Memory B cell (primary cell): ENCODE measurements around the gene TRIM24.
"Not testable (repeated sequence)": the region's sequence is repeated elsewhere in the genome, so short reads cannot be mapped to it uniquely, and the experiment has no call there.

Experiments used
- ATAC-seq: fragments of 150-1000 bp; cut with Tn5 transposase; 2 replicates; pipeline ENCODE4 v1.10.0; 2021; ENCODE audit warnings: low read depth, mild to moderate bottlenecking, moderate library complexity
- DNase-seq, 2 donors: peaks; one replicate each; pipeline ENCODE4 v3.0.0; 2022; ENCODE audit warnings: low spot score in 2 of 2
- H3K27ac Mint-ChIP-seq: one replicate; pipeline ENCODE4 v1.8.0; 2022; ENCODE audit warnings: mild to moderate bottlenecking, moderate library complexity, mixed read lengths
- H3K27me3 Mint-ChIP-seq: one replicate; pipeline ENCODE4 v1.8.0; 2022; ENCODE audit warnings: mixed read lengths
- H3K36me3 Mint-ChIP-seq: one replicate; pipeline ENCODE4 v1.8.0; 2022; ENCODE audit warnings: mild to moderate bottlenecking, mixed read lengths
- H3K4me1 Mint-ChIP-seq: one replicate; pipeline ENCODE4 v1.8.0; 2022; ENCODE audit warnings: mixed read lengths
- H3K4me3 Mint-ChIP-seq: one replicate; pipeline ENCODE4 v1.8.0; 2022; ENCODE audit warnings: mild to moderate bottlenecking, moderate library complexity, mixed read lengths
- H3K9me3 Mint-ChIP-seq: one replicate; pipeline ENCODE4 v1.8.0; 2022; ENCODE audit warnings: mixed read lengths

Gene TRIM24

DNA sequence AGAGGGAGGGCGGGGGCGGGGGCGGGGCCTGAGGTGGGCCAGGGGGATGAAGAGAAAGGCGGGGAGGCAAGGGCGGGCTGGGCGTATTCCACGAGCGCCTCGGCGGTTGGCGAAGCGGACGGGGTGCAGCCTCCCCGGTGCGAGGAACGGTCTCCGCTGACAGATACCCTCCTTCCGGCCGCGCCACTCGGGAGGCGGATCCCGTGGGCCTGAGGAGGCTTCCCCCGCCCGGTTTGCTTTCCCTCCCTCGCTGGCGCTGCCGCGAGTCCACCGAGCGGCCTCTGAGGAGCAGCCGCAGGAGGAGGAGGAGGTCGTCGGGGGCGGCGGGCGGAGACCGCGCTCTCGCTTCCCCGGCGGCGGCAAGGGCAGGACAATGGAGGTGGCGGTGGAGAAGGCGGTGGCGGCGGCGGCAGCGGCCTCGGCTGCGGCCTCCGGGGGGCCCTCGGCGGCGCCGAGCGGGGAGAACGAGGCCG is at the start of gene TRIM24:
Gene TRIM24 (plus strand): TSS at position 84 of the 473 bp plus-strand sequence. CDS start 290 bp downstream, at position 374.
- Mint-ChIP-seq H3K36me3 (no peaks in the 10 kb centered on the region), H3K27me3 (peaks cover 2% of the 10 kb centered on the region), H3K27ac (peak within 1 kb of the TSS; percentile 81), H3K4me1 (peaks cover 12% of the 10 kb centered on the region), H3K9me3 (peaks cover 4% of the 10 kb centered on the region), H3K4me3 (peak within 1 kb of the TSS; percentile 85)
- ATAC-seq (no peak), DNase-seq (peak in 1 of 2 donors; percentile 83)

DNA sequence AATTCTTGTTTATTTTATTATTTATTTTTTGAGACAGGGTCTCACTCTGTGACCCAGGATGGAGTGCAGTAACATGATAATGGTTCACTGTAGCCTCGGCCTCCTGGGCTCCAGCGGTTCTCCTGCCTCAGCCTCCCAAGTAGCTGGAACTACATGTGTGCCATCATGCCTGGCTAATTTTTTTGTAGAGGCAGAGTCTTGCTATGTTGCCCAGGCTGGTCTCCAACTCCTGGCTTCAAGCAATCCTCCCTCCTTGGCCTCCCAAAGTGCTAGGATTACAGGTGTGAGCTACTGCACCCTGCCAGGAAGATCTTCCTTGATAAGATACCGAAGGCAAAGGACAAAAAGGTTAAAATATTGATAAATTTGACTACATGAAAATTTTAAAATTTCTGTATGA is 48.0 kb upstream of the TRIM24 start:
- not testable (repeated sequence) for H3K27me3 Mint-ChIP-seq, ATAC-seq, H3K36me3 Mint-ChIP-seq, H3K4me3 Mint-ChIP-seq, H3K9me3 Mint-ChIP-seq, H3K4me1 Mint-ChIP-seq, H3K27ac Mint-ChIP-seq, DNase-seq

DNA sequence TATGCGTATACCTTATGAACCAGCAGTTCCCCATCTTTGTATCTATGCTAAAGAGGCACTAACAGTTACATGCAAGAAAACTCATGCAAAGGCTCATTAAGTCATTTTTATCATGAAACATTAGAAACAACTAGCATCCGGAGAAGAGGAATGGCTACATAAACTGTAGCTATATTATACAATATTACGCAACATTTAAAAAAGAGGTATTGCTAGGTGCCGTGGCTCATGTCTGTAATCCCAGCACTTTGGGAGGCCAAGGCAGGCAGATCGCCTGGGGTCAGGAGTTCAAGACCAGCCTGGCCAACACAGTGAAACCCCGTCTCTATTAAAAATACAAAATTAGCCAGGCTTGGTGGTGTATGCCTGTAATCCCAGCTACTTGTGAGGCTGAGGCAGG is 47.1 kb upstream of the TRIM24 start:
- not testable (repeated sequence) for ATAC-seq, H3K36me3 Mint-ChIP-seq, H3K4me3 Mint-ChIP-seq, H3K27me3 Mint-ChIP-seq, H3K27ac Mint-ChIP-seq, DNase-seq, H3K4me1 Mint-ChIP-seq, H3K9me3 Mint-ChIP-seq

DNA sequence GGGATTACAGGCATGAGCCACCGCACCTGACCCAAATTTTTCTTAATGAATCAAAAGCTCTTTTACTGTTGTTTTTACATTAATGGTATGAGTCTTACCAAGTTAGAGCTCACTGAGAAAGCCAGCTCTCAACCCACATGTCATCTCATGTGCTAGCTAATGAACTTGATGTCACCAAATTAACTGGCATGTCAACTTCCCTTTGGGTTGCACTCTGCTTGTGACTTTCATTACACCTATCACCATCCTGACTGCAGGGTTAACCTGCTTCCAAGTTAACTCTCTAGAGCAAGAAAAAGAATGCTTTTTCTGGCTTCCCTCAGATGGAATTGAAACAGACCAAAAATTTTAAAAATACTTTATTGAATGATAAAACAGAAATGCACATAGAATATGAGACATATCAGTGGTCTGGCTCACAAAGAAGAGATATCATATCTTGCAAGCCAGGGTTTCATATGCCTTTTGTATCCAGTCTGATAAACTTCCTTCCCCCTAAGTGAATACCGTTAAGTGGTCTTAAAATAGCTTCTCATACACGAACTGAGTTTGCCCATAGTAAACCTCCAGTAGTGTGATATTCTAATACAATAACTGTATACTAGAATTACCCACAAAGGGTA is 42.9 kb upstream of the TRIM24 start:
- no peaks in the 10 kb centered on the region for H3K36me3 Mint-ChIP-seq
- no peaks in the 10 kb centered on the region for H3K4me1 Mint-ChIP-seq
- no peak overlapping the region for H3K4me3 Mint-ChIP-seq
- no peaks in the 10 kb centered on the region for H3K9me3 Mint-ChIP-seq
- no peak overlapping the region for H3K27ac Mint-ChIP-seq
- DNase-seq (no peak), ATAC-seq (no peak)
- H3K27me3 Mint-ChIP-seq: peaks cover 3% of the 10 kb centered on the region

DNA sequence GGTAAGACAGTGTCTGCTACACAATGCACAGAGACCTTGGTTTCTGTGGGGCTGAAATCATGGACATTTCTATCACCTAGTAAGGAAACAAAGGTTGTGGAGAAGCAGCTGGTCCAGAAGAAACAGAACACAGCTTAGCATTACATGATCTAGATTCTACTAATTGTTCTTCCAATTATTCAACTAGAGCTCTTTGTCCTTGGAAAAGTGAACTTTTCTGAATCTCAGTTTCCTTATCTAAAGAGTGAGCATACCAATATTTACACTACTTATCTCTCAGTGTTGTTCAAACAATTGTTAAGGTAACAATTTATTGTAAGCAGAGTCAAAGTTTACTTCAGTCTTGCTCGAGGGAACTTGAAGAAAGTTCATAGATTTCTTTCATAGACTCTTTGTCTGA is 42.3 kb upstream of the TRIM24 start:
- H3K4me1 Mint-ChIP-seq: no peaks in the 10 kb centered on the region
- H3K27ac Mint-ChIP-seq: no peak overlapping the region
- H3K4me3 Mint-ChIP-seq: no peak overlapping the region
- DNase-seq: no peak
- peaks cover 3% of the 10 kb centered on the region for H3K27me3 Mint-ChIP-seq
- no peaks in the 10 kb centered on the region for H3K9me3 Mint-ChIP-seq
- H3K36me3 Mint-ChIP-seq: no peaks in the 10 kb centered on the region
- ATAC-seq: no peak

DNA sequence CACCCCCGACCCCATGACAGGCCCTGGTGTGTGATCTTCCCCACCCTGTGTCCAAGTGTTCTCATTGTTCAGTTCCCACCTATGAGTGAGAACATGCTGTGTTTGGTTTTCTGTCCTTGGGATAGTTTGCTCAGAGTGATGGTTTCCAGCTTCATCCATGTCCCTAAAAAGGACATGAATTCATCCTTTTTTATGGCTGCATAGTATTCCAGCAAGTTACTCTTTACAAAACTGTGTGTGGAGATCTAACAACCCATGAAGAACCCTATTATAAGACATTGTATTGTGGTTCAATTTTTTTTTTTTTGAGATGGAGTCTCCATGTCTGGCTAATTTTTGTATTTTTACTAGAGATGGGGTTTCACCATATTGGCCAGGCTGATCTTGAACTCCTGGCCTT is 41.7 kb upstream of the TRIM24 start:
- H3K9me3 Mint-ChIP-seq, H3K4me3 Mint-ChIP-seq, H3K36me3 Mint-ChIP-seq, H3K27me3 Mint-ChIP-seq, DNase-seq, H3K4me1 Mint-ChIP-seq, H3K27ac Mint-ChIP-seq, ATAC-seq: not testable (repeated sequence)

DNA sequence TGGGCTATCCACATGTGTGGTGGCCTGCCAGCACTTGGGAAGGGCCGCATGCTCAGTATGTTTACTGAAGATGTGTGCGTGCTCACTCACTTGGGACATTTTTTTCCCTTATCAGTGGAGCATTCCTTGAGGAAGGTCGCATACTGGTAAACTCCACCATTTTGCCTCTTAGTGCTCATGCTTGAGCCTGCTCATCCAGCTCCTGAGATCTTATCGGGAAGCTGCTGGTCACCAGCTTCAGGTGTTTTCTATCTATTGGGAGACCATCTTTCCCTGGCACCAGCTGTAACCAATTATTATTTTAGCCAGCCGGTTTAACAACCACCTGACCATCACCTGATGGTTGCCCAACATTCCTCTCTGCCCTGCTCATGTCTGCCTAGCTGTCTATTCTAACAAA is 35.0 kb upstream of the TRIM24 start:
- Mint-ChIP-seq H3K9me3 (peaks cover 7% of the 10 kb centered on the region), H3K4me1 (no peaks in the 10 kb centered on the region), H3K27me3 (peaks cover 3% of the 10 kb centered on the region), H3K36me3 (no peaks in the 10 kb centered on the region), H3K27ac (no peak overlapping the region), H3K4me3 (no peak overlapping the region)
- no peak for ATAC-seq
- no peak for DNase-seq

DNA sequence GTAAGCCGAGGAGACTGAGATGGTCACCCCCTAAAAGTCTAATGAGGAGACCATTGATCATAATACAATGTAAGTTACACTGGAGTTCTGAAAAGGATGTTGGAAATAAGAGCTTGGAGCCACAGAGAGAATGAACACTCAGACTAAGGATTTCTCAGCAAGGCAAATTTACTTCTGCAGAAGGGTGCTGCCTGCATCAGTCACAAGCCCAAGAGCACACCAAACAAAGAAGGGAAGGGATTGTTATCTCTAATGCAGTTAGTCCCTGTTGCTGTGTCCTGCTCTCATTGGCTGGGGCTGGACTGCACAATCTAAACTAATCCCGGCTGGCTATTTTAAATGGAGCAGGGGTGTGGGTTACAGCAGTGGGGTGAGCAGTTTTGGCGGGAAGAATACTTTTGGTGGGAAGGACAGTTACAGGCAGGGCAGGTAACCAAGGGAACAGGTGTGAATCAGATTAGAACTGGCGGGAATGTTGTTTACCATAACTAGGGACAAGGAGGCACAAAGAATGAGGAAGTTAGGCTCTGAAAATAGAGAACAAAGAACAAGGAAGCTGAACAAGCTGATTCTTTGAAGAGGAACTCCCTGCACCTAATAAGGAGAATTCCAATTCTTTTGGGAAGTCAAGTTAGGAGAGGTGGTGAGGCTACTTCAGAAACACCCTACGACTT is 30.3 kb upstream of the TRIM24 start:
- no peak for DNase-seq
- H3K36me3 Mint-ChIP-seq: no peaks in the 10 kb centered on the region
- H3K9me3 Mint-ChIP-seq: peaks cover 19% of the 10 kb centered on the region
- H3K27me3 Mint-ChIP-seq: peaks cover 3% of the 10 kb centered on the region
- H3K4me3 Mint-ChIP-seq: no peak overlapping the region
- no peak for ATAC-seq
- H3K4me1 Mint-ChIP-seq: no peaks in the 10 kb centered on the region
- H3K27ac Mint-ChIP-seq: no peak overlapping the region

DNA sequence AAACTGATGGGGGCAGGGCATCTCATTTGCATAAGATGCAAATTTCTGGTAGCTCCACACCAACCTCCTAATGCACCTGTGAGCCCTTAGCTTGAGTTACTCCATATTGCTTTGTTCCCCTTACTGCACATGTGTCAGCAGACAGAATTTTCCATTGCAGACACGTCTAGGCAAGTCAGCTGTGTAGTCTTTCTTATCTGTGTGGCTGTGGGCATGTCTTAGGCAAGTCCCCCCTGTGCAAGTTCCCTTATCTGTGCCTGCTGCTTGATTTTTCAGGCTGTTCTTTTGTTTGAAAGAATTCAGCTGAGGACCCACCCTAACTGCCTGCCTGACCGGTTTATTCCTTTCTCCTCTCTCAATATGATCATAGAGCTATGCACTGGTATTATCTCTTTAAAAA is 28.5 kb upstream of the TRIM24 start:
- DNase-seq: no peak
- Mint-ChIP-seq H3K27me3 (peaks cover 6% of the 10 kb centered on the region), H3K4me1 (no peaks in the 10 kb centered on the region), H3K9me3 (peaks cover 22% of the 10 kb centered on the region), H3K4me3 (no peak overlapping the region), H3K36me3 (no peaks in the 10 kb centered on the region), H3K27ac (no peak overlapping the region)
- no peak for ATAC-seq

DNA sequence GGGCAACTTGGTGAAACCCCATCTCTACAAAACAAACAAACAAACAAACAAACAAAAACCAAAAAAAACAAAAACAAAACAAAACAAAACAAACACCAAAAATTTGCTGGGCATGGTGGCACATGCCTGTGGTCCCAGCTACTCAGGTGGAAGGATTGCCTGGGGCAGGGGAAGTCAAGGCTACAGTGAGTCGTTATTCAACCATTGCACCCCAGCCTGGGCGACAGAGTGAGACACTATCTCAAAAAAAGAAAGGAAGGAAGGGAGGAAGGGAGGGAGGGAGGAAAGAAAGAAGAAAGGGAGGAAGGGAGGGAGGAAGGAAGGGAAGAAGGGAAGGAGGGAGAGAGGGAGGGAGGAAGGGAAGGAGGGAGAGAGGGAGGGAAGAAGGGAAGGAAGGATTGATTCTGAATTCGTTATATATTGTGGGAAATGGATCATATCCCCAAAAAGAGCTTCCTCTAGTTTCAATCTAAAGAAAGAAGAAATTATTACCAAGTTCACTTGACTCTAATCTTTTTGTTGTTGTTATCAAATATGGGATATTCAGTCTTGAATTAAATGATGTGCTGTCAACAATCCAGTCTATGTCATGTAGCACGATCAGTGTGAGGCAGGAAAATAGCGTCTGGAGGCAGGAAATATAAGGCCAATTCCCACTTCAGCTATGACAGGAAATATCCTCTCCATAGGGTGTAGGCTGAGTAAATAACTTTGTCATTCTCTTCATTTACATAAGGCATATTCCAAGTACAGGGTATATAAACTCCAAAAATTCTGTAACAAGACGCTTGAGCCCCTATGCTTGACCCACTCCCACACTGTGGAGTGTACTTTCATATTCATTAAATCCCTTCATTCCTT is 26.2 kb upstream of the TRIM24 start:
- Mint-ChIP-seq H3K9me3 (peaks cover 21% of the 10 kb centered on the region), H3K27me3 (peaks cover 6% of the 10 kb centered on the region), H3K4me1 (no peaks in the 10 kb centered on the region), H3K36me3 (no peaks in the 10 kb centered on the region), H3K4me3 (no peak overlapping the region), H3K27ac (no peak overlapping the region)
- ATAC-seq (no peak), DNase-seq (no peak)

DNA sequence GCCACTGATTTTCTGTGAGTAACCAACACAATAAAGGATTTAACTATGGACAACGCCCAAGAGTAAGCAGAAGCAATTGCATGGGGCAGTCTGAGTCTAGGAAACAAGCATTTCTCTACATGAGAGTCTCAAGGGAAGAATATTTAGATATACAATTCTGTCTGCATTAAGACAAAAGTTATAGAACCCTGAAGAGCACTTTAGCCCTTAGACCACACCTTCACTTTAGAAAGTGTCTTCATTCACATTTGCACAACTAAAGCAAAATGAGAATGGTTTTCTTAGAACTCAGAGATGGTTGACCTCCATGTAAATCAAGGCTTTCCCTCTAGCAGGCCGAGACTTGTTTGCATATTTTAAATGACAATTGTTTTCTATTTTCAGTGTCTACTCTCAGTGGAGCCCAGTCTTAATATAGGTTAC is 25.5 kb upstream of the TRIM24 start:
- Mint-ChIP-seq H3K9me3 (peaks cover 17% of the 10 kb centered on the region), H3K4me1 (no peaks in the 10 kb centered on the region), H3K36me3 (no peaks in the 10 kb centered on the region), H3K4me3 (no peak overlapping the region), H3K27ac (no peak overlapping the region), H3K27me3 (peaks cover 6% of the 10 kb centered on the region)
- DNase-seq: no peak
- ATAC-seq: no peak

DNA sequence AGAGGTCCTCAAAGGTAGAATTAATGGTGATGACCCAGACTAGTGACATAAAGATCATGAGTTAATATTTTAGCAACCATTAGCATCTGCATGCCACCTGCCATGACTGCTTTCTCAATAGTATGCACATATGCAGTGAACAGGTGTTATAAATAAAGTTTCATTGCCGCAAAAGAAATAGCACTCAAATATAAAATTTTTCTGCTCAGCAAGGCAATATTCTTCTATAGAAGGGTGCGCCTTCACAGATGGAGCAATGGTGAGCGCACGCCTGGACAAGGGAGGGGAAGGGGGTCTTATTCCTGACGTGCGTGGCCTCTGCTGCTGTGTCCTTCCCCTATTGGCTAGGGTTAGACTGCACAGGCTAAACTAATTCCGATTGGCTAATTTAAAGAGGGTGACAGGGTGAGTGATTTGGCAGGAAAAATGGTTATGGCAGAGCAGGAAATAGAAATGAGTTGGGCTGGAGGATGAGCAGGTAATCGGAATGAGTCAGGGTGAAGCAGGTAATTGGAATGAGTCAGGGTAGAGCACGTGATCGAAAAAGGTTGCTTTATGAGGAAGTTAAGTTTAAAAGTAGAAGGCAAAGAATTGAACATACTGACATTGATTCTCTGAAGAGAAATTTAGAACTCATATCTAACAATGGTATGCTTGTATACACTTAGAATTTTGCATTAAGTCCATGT is 24.7 kb upstream of the TRIM24 start:
- no peak overlapping the region for H3K4me3 Mint-ChIP-seq
- H3K9me3 Mint-ChIP-seq: peaks cover 13% of the 10 kb centered on the region
- H3K4me1 Mint-ChIP-seq: no peaks in the 10 kb centered on the region
- peaks cover 6% of the 10 kb centered on the region for H3K27me3 Mint-ChIP-seq
- DNase-seq: no peak
- H3K27ac Mint-ChIP-seq: no peak overlapping the region
- H3K36me3 Mint-ChIP-seq: no peaks in the 10 kb centered on the region
- ATAC-seq: no peak

DNA sequence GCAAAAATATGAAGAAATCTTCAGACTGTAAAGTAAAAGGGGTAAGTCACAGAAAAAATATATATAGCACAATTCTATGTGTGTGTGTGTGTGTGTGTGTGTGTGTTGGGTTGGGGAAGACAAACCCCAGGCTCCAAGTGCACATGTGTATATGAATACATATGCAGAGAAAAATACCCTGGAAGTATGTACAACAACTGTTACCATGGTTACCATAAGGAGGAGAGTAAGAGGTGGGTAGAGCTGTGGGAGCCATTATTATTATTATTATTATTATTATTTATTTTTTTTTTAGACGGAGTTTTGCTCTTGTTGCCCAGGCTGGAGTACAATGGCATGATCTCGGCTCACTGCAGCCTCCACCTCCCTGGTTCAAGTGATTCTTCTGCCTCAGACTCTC is 23.7 kb upstream of the TRIM24 start:
- Mint-ChIP-seq H3K4me3 (no peak overlapping the region), H3K27me3 (peaks cover 6% of the 10 kb centered on the region), H3K4me1 (no peaks in the 10 kb centered on the region), H3K27ac (no peak overlapping the region), H3K36me3 (no peaks in the 10 kb centered on the region), H3K9me3 (peaks cover 11% of the 10 kb centered on the region)
- DNase-seq (no peak), ATAC-seq (no peak)

DNA sequence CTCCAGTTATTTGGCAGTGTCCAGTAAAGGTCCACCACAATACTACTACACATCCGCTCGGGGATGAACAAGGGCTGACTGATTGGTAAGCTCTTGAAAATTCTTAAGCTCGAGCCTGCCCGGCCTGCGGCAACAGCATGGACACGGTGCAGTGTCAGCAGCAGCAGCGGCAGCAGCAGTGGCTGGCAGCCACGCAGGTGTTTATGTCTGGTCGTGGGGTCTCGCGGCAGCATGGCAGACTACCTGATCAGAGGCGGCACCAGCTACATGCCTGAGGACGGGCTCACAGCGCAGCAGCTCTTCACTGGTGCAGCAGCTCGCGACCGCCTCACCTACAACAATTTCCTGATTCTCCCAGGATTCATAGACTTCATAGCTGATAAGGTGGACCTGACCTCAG is 19.6 kb upstream of the TRIM24 start:
- Mint-ChIP-seq H3K4me3 (no peak overlapping the region), H3K27me3 (peaks cover 4% of the 10 kb centered on the region), H3K27ac (no peak overlapping the region), H3K36me3 (no peaks in the 10 kb centered on the region), H3K9me3 (peaks cover 2% of the 10 kb centered on the region), H3K4me1 (no peaks in the 10 kb centered on the region)
- no peak for ATAC-seq
- DNase-seq: no peak
